ENCODE data around the gene NIFK.
"Not testable (repeated sequence)": the region's sequence is repeated elsewhere in the genome, so short reads cannot be mapped to it uniquely, and the experiment has no call there.

Gene NIFK

GRCh38 chr2:121694398-121695170 is 42.1 kb downstream of the NIFK start:
- Histone ChIP-seq H3K9me3 (no peaks in the 10 kb centered on the region), H3K36me3 (no peaks in the 10 kb centered on the region), H3K4me3 (ENCODE audit: low read depth, low read length) (no peak overlapping the region), H3K4me1 (no peaks in the 10 kb centered on the region), H3K27me3 (no peaks in the 10 kb centered on the region)
- TF ChIP-seq CTCF (IDR thresholded peaks at IDR 0.05; ENCODE audit: low read depth, low read length) = no peak
- DNase-seq = no peak

DNA sequence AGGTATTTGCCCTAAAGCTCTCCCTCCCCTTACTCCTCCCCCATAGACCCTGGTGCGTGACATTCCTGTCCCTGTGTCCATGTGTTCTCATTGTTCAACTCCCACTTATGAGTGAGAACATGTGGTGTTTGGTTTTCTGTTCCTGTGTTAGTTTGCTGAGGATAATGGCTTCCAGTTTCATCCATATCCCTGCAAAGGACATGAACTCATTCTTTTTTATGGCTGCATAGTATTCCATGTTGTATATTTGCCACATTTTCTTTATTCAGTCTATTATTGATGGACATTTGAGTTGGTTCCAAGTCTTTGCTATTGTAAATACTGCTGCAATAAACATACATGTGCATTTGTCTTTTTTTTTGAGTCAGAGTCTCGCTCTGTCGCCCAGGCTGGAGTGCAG is 46.1 kb downstream of the NIFK start:
- not testable (repeated sequence) for H3K9me3 ChIP-seq; H3K4me1 ChIP-seq; H3K27me3 ChIP-seq; H3K4me3 ChIP-seq (ENCODE audit: low read depth, low read length); H3K36me3 ChIP-seq; DNase-seq

DNA sequence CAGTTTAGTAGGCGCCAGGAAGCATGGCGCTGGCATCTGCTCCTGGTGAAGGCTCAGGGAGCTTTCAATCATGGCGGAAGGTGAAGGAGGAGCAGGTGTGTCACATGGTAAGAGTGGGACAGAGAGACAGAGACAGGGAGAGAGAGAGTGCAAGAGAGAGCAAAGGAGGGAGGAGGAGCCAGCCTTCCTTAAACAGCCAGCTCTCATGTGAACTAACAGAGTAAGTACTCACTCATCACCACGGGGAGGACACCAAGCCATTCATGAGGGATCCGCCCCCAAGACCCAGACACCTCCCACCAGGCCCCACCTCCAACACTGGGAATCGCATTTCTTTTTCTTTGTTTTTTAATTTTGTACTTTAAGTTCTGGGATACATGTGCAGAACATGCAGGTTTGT is 46.6 kb downstream of the NIFK start:
- no peak for TF ChIP-seq CTCF (IDR thresholded peaks at IDR 0.05; ENCODE audit: low read depth, low read length)
- DNase-seq = no peak
- no peaks in the 10 kb centered on the region for H3K4me1 ChIP-seq
- no peak overlapping the region for H3K4me3 ChIP-seq (ENCODE audit: low read depth, low read length)
- no peaks in the 10 kb centered on the region for H3K27me3 ChIP-seq
- no peaks in the 10 kb centered on the region for H3K36me3 ChIP-seq
- H3K9me3 ChIP-seq = no peaks in the 10 kb centered on the region

DNA sequence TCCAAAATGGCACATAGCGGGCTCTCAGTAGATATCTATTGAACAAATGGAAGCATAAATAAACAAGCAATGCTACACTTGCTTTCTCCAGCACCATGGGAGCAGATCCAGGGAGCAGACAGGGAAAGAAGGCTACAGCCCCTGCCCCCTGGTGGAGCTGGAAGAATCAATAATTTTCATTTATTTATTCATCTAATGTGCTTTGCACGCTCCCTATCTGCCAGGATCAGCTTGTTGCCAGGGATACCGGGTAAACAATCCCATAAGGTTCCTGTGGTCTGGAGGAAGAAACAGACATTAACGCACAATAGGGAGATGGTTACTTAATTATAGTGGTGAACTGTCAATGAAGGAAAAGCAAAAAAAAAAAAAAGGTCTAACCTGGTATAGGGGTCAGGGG is 47.3 kb downstream of the NIFK start:
- H3K36me3 ChIP-seq = no peaks in the 10 kb centered on the region
- peak; percentile 56 for TF ChIP-seq CTCF (IDR thresholded peaks at IDR 0.05; ENCODE audit: low read depth, low read length)
- no peak overlapping the region for H3K4me3 ChIP-seq (ENCODE audit: low read depth, low read length)
- peak; percentile 73 for DNase-seq
- H3K4me1 ChIP-seq = no peaks in the 10 kb centered on the region
- H3K27me3 ChIP-seq = no peaks in the 10 kb centered on the region
- H3K9me3 ChIP-seq = no peaks in the 10 kb centered on the region

- Histone ChIP-seq H3K36me3 (no peaks in the 10 kb centered on the region), H3K9me3 (no peaks in the 10 kb centered on the region), H3K4me3 (ENCODE audit: low read depth, low read length) (no peak overlapping the region), H3K4me1 (no peaks in the 10 kb centered on the region), H3K27me3 (no peaks in the 10 kb centered on the region)
- DNase-seq = no peak
- TF ChIP-seq CTCF (IDR thresholded peaks at IDR 0.05; ENCODE audit: low read depth, low read length) = no peak
Measured at GRCh38 chr2:121688820-121689219, 47.9 kb downstream of the NIFK start.

GRCh38 chr2:121686902-121687301 is 49.8 kb downstream of the NIFK start:
- Histone ChIP-seq H3K36me3 (no peaks in the 10 kb centered on the region), H3K27me3 (no peaks in the 10 kb centered on the region), H3K9me3 (no peaks in the 10 kb centered on the region), H3K4me3 (ENCODE audit: low read depth, low read length) (no peak overlapping the region), H3K4me1 (no peaks in the 10 kb centered on the region)
- DNase-seq = no peak
- no peak for TF ChIP-seq CTCF (IDR thresholded peaks at IDR 0.05; ENCODE audit: low read depth, low read length)
